Left hindlimb (tissue), 1 donor: Measurements from ENCODE around the gene TRAF2.
A peak's percentile ranks its signal among the peaks of the same experiment; 100 is the strongest.
"Not testable (repeated sequence)": the region's sequence is repeated elsewhere in the genome, so short reads cannot be mapped to it uniquely, and the experiment has no call there.

Experiments
- DNase-seq: peaks from one replicate; pipeline ENCODE4 v3.0.0-alpha.2; 2018

TRAF2 gene

GRCh38 chr9:136858844-136859757 is 27.2 kb upstream of the TRAF2 start:
- DNase-seq = peak; percentile 70

GRCh38 chr9:136860529-136860928 is 25.8 kb upstream of the TRAF2 start:
- DNase-seq = no peak

- DNase-seq = no peak
Measured at GRCh38 chr9:136860933-136861873, 25.1 kb upstream of the TRAF2 start.

GRCh38 chr9:136861874-136862457 is 24.4 kb upstream of the TRAF2 start:
- DNase-seq = no peak

GRCh38 chr9:136862849-136863622 is 23.3 kb upstream of the TRAF2 start:
- no peak for DNase-seq

- no peak for DNase-seq
Measured at GRCh38 chr9:136863623-136864273, 22.6 kb upstream of the TRAF2 start.

- DNase-seq = no peak
Measured at GRCh38 chr9:136865041-136865767, 21.1 kb upstream of the TRAF2 start.

GRCh38 chr9:136865768-136866103 is 20.6 kb upstream of the TRAF2 start:
- DNase-seq = peak; percentile 59

GRCh38 chr9:136866898-136867421 is 19.4 kb upstream of the TRAF2 start:
- DNase-seq = not testable (repeated sequence)

- no peak for DNase-seq
Measured at GRCh38 chr9:136867480-136867879, 18.8 kb upstream of the TRAF2 start.

GRCh38 chr9:136867917-136868316 is 18.4 kb upstream of the TRAF2 start:
- DNase-seq = no peak

GRCh38 chr9:136868644-136869043 is 17.7 kb upstream of the TRAF2 start:
- no peak for DNase-seq

GRCh38 chr9:136869611-136870010 is 16.7 kb upstream of the TRAF2 start:
- DNase-seq = not testable (repeated sequence)

GRCh38 chr9:136875155-136875554 is 11.2 kb upstream of the TRAF2 start:
- no peak for DNase-seq

- no peak for DNase-seq
Measured at GRCh38 chr9:136876476-136876875, 9.8 kb upstream of the TRAF2 start.

- DNase-seq = no peak
Measured at GRCh38 chr9:136880651-136881050, 5.7 kb upstream of the TRAF2 start.

GRCh38 chr9:136881691-136882108 is 4.6 kb upstream of the TRAF2 start:
- no peak for DNase-seq

GRCh38 chr9:136882109-136882946 is 4.0 kb upstream of the TRAF2 start:
- DNase-seq = no peak

GRCh38 chr9:136882947-136883283 is 3.4 kb upstream of the TRAF2 start:
- not testable (repeated sequence) for DNase-seq

- DNase-seq = not testable (repeated sequence)
Measured at GRCh38 chr9:136883670-136884069, 2.6 kb upstream of the TRAF2 start.
